HUES48 (cell line): ENCODE measurements around the gene BRI3.

Source experiments
- H3K27ac ChIP-seq: one replicate; pipeline ENCODE4 v1.7.0; 2013; ENCODE audit warnings: low read depth, low read length, inconsistent platforms
- H3K27me3 ChIP-seq: 2 replicates; pipeline ENCODE4 v1.6.1; 2013; ENCODE audit warnings: mild to moderate bottlenecking, low read length; ENCODE audit not compliant: control insufficient read depth, insufficient read depth
- H3K36me3 ChIP-seq: 2 replicates; pipeline ENCODE4 v1.6.1; 2013; ENCODE audit warnings: low read length; ENCODE audit not compliant: control insufficient read depth, insufficient read depth
- H3K4me1 ChIP-seq: 2 replicates; pipeline ENCODE4 v1.6.1; 2013; ENCODE audit warnings: mild to moderate bottlenecking, low read length; ENCODE audit not compliant: control insufficient read depth, insufficient read depth
- H3K4me3 ChIP-seq: 2 replicates; pipeline ENCODE4 v1.5.1; 2013; ENCODE audit warnings: mild to moderate bottlenecking, low read depth, low read length
- H3K9ac ChIP-seq: 2 replicates; pipeline ENCODE4 v1.6.1; 2013; ENCODE audit warnings: mild to moderate bottlenecking, low read depth, low read length, moderate library complexity
- H3K9me3 ChIP-seq: 2 replicates; pipeline ENCODE4 v1.6.1; 2013; ENCODE audit warnings: low read length; ENCODE audit not compliant: control insufficient read depth, insufficient read depth

BRI3 gene

DNA sequence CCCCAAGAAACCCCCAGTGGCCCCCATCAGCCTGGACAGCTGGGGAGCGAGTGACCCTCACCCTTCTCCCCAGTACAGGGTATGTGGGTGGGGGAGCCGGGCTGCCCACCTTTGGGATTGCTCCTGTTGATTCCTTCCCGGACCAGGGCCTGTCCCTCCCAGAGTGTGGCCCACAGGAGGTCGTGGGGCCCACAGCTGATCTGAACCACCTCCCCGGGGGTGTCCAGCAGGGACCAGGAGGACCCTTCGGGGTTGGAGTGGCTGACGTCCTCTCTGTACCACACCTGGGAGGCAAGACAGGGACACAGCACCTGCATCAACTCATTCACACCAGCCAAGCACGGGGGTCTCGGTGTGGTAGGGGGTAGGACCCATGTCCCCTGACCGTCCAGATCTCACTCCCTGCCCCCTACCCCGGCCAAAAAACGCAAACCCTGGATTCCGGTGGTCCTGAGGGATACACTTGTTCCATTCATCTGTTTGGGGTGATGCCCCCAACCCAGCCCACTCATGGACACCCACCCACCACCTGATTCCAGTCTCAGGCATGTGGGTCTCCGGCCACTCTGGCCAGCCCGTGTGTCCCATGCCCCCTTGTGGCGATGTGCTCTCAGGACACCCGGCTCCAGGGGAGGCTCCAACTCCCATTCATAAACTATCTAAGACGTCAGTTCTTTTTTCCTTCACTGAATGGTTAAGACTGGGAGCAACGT, 40.4 kb upstream of the BRI3 start:
- Histone ChIP-seq H3K36me3 (no peaks in the 10 kb centered on the region; the same call in 1 of the 2 replicates), H3K4me1 (peaks cover 4% of the 10 kb centered on the region; the same call in 1 of the 2 replicates), H3K27me3 (no peaks in the 10 kb centered on the region), H3K27ac (no peak overlapping the region), H3K9ac (no peak overlapping the region), H3K4me3 (no peak overlapping the region), H3K9me3 (no peaks in the 10 kb centered on the region)

GRCh38 chr7:98241674-98242241, 39.7 kb upstream of the BRI3 start:
- no peak overlapping the region for H3K27ac ChIP-seq
- H3K36me3 ChIP-seq: no peaks in the 10 kb centered on the region; the same call in 1 of the 2 replicates
- no peaks in the 10 kb centered on the region for H3K9me3 ChIP-seq
- H3K4me3 ChIP-seq: no peak overlapping the region
- peaks cover 4% of the 10 kb centered on the region; the same call in 1 of the 2 replicates for H3K4me1 ChIP-seq
- H3K9ac ChIP-seq: no peak overlapping the region
- H3K27me3 ChIP-seq: no peaks in the 10 kb centered on the region

DNA sequence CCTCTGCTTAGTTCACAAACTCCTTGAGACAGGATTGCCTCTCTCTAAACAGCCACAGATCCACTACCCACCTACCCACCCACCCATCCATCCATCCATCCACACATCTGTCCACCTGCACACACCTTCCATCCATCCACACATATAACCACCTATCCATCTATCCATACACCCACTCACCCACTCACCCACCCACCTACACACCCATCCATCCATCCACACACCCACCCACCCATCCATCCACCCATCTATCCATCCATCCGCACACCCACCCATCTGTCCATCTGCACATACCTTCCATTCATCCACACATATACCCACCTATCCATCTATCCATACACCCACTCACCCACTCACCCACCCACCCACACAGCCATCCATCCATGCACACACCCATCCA, 39.1 kb upstream of the BRI3 start:
- Histone ChIP-seq H3K4me1 (peaks cover 4% of the 10 kb centered on the region; the same call in 1 of the 2 replicates), H3K4me3 (no peak overlapping the region), H3K9ac (no peak overlapping the region), H3K36me3 (no peaks in the 10 kb centered on the region; the same call in 1 of the 2 replicates), H3K27ac (no peak overlapping the region), H3K27me3 (no peaks in the 10 kb centered on the region), H3K9me3 (no peaks in the 10 kb centered on the region)

DNA sequence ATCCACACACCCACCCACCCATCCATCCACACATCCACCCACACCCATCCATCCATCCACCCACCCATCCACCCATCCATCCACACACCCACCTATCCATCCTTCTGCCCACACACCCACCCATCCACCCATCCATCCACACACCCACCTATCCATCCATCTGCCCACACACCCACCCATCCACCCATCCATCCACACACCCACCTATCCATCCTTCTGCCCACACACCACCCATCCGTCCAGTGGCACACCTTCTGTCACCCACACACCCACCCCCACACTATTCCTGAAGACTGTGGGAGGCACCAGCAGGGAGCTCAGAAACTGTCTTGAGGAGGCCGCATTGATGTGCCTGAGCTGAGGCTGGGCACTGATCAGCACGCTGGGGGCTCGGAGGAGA, 38.6 kb upstream of the BRI3 start:
- Histone ChIP-seq H3K4me3 (no peak overlapping the region), H3K9ac (no peak overlapping the region), H3K4me1 (peaks cover 4% of the 10 kb centered on the region; the same call in 1 of the 2 replicates)

GRCh38 chr7:98244871-98245270, 36.6 kb upstream of the BRI3 start:
- Histone ChIP-seq H3K4me1 (peaks cover 4% of the 10 kb centered on the region; the same call in 1 of the 2 replicates), H3K9ac (no peak overlapping the region), H3K4me3 (no peak overlapping the region), H3K9me3 (no peaks in the 10 kb centered on the region), H3K27me3 (no peaks in the 10 kb centered on the region), H3K27ac (no peak overlapping the region), H3K36me3 (no peaks in the 10 kb centered on the region)

More for the DNA sequence above, 38.6 kb upstream of the BRI3 start:
- H3K9me3 ChIP-seq: no peaks in the 10 kb centered on the region
- H3K36me3 ChIP-seq: no peaks in the 10 kb centered on the region; the same call in 1 of the 2 replicates
- no peak overlapping the region for H3K27ac ChIP-seq
- no peaks in the 10 kb centered on the region for H3K27me3 ChIP-seq

GRCh38 chr7:98248156-98248555, 33.3 kb upstream of the BRI3 start:
- H3K27me3 ChIP-seq: no peaks in the 10 kb centered on the region
- H3K36me3 ChIP-seq: no peaks in the 10 kb centered on the region
- H3K9ac ChIP-seq: no peak overlapping the region
- H3K4me1 ChIP-seq: peaks cover 7% of the 10 kb centered on the region; the same call in 1 of the 2 replicates
- no peaks in the 10 kb centered on the region for H3K9me3 ChIP-seq
- no peak overlapping the region for H3K27ac ChIP-seq
- no peak overlapping the region for H3K4me3 ChIP-seq

DNA sequence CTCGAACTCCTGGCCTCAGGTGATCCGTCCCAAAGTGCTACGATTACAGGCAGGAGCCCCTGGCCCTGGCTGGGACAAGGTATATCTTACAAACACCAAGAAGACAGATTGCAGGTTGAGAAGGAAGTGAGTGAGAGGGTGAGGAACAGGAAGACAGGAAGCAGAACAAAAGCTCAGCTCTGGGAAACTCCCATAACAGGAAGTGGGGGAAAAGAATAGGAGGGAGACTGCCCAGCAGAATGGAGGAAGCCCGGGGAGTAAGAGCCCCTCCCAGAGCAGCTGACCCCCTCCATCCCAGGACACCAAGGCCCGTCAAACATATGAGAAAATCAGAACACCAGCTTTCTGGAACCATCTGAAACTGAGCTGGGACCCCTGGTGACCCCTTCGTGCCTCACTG, 32.4 kb upstream of the BRI3 start:
- no peak overlapping the region for H3K9ac ChIP-seq
- H3K27me3 ChIP-seq: no peaks in the 10 kb centered on the region
- H3K9me3 ChIP-seq: no peaks in the 10 kb centered on the region
- no peaks in the 10 kb centered on the region for H3K36me3 ChIP-seq
- no peak overlapping the region for H3K27ac ChIP-seq
- peaks cover 7% of the 10 kb centered on the region; the same call in 1 of the 2 replicates for H3K4me1 ChIP-seq
- H3K4me3 ChIP-seq: no peak overlapping the region

- H3K9me3 ChIP-seq: no peaks in the 10 kb centered on the region
- peak overlapping the region; percentile 34 for H3K27ac ChIP-seq
- H3K9ac ChIP-seq: no peak overlapping the region
- H3K36me3 ChIP-seq: no peaks in the 10 kb centered on the region
- no peaks in the 10 kb centered on the region for H3K27me3 ChIP-seq
- peak overlapping the region; percentile 96 for H3K4me3 ChIP-seq
- peaks cover 7% of the 10 kb centered on the region; the same call in 1 of the 2 replicates for H3K4me1 ChIP-seq
These were observed 30.7 kb upstream of the BRI3 start for GRCh38 chr7:98250789-98251188.

DNA sequence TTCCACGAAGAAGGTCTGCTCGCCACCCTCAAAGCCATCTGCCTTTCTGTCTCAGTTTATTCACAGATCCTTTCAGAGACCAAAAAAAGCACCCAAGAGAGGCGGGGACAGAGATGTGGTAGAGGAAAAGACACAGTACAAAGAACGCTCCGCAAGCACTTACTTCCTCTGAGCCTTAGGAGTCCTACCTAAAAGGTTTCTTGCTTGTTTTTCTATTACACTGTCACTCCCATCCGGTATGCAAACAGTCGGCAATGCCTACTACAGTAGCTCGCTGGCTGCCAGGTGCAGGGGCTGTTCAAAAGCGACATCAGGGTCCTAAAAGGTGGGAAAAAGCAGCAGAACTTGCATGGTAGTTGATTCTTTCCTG, 30.3 kb upstream of the BRI3 start:
- H3K4me3 ChIP-seq: peak overlapping the region; percentile 96
- H3K36me3 ChIP-seq: no peaks in the 10 kb centered on the region
- H3K27me3 ChIP-seq: no peaks in the 10 kb centered on the region
- peak overlapping the region; percentile 78 for H3K27ac ChIP-seq
- no peak overlapping the region for H3K9ac ChIP-seq
- no peaks in the 10 kb centered on the region for H3K9me3 ChIP-seq
- H3K4me1 ChIP-seq: peaks cover 7% of the 10 kb centered on the region; the same call in 1 of the 2 replicates

GRCh38 chr7:98251601-98252424, 29.7 kb upstream of the BRI3 start, which contains the start of gene TECPR1:
TSS of gene TECPR1 (minus strand) at chr7:98252232. CDS start at chr7:98246146, 6,086 bp downstream.
- peak within 1 kb of the TSS; percentile 78 for H3K27ac ChIP-seq
- H3K27me3 ChIP-seq: no peaks in the 10 kb centered on the region
- no peaks in the 10 kb centered on the region for H3K36me3 ChIP-seq
- peaks cover 7% of the 10 kb centered on the region; the same call in 1 of the 2 replicates for H3K4me1 ChIP-seq
- no peaks in the 10 kb centered on the region for H3K9me3 ChIP-seq
- H3K9ac ChIP-seq: peak within 1 kb of the TSS; percentile 61
- H3K4me3 ChIP-seq: peak within 1 kb of the TSS; percentile 96
